ENCODE measurements around the gene WASHC3.

Gene WASHC3

GRCh38 chr12:102107970-102108369 is 46.2 kb upstream of the WASHC3 start:
- ATAC-seq = no peak
- TF ChIP-seq TSHZ2 (CRISPR knock-in tag; IDR thresholded peaks at IDR 0.05) (no peak), ZFP3 (CRISPR knock-in tag; IDR thresholded peaks at IDR 0.05) (no peak), POU6F1 (CRISPR knock-in tag; IDR thresholded peaks at IDR 0.05; ENCODE audit: borderline replicate concordance, low read depth) (no peak), CSRNP3 (CRISPR knock-in tag; IDR thresholded peaks at IDR 0.05) (no peak), ZC3H10 (CRISPR knock-in tag; IDR thresholded peaks at IDR 0.05) (no peak), ISL1 (CRISPR knock-in tag; IDR thresholded peaks at IDR 0.05) (no peak)

- TF ChIP-seq PATZ1 (CRISPR knock-in tag; IDR thresholded peaks at IDR 0.05; ENCODE audit: borderline replicate concordance) (no peak), GLIS3 (CRISPR knock-in tag; IDR thresholded peaks at IDR 0.05) (no peak), CREB5 (CRISPR knock-in tag; IDR thresholded peaks at IDR 0.05; ENCODE audit: low read depth) (no peak), TOX (CRISPR knock-in tag; IDR thresholded peaks at IDR 0.05; ENCODE audit: borderline replicate concordance) (no peak), CSRNP3 (CRISPR knock-in tag; IDR thresholded peaks at IDR 0.05) (no peak), ZC3H10 (CRISPR knock-in tag; IDR thresholded peaks at IDR 0.05) (no peak), ARNTL (CRISPR knock-in tag; IDR thresholded peaks at IDR 0.05; ENCODE audit: borderline replicate concordance, low read depth) (no peak), ZNF70 (CRISPR knock-in tag; IDR thresholded peaks at IDR 0.05) (no peak), ESRRG (CRISPR knock-in tag; IDR thresholded peaks at IDR 0.05) (no peak), OSR1 (CRISPR knock-in tag; IDR thresholded peaks at IDR 0.05) (no peak), BACH2 (CRISPR knock-in tag; IDR thresholded peaks at IDR 0.05; ENCODE audit: borderline replicate concordance) (no peak), ZFP3 (CRISPR knock-in tag; IDR thresholded peaks at IDR 0.05) (no peak), RARB (CRISPR knock-in tag; IDR thresholded peaks at IDR 0.05) (no peak), ISL1 (CRISPR knock-in tag; IDR thresholded peaks at IDR 0.05) (no peak), TSHZ2 (CRISPR knock-in tag; IDR thresholded peaks at IDR 0.05) (no peak), ZNF8 (CRISPR knock-in tag; IDR thresholded peaks at IDR 0.05) (no peak), SNAI2 (CRISPR knock-in tag; IDR thresholded peaks at IDR 0.05) (no peak), POU6F1 (CRISPR knock-in tag; IDR thresholded peaks at IDR 0.05; ENCODE audit: borderline replicate concordance, low read depth) (no peak), PPARA (CRISPR knock-in tag; IDR thresholded peaks at IDR 0.05; ENCODE audit: borderline replicate concordance) (no peak), CSDC2 (CRISPR knock-in tag; IDR thresholded peaks at IDR 0.05) (no peak)
- ATAC-seq = no peak
Measured at GRCh38 chr12:102106905-102107304, 45.1 kb upstream of the WASHC3 start.
